ENCODE results near the gene GJA5. TPM values are rescaled to one million over a fixed set of nuclear protein-coding genes. Genes with fewer than 3 reads are reported as not detected.
A peak's percentile ranks its signal among the peaks of the same experiment; 100 is the strongest.

GJA5 gene
- total RNA-seq, 1 donor: 0.86 TPM

DNA sequence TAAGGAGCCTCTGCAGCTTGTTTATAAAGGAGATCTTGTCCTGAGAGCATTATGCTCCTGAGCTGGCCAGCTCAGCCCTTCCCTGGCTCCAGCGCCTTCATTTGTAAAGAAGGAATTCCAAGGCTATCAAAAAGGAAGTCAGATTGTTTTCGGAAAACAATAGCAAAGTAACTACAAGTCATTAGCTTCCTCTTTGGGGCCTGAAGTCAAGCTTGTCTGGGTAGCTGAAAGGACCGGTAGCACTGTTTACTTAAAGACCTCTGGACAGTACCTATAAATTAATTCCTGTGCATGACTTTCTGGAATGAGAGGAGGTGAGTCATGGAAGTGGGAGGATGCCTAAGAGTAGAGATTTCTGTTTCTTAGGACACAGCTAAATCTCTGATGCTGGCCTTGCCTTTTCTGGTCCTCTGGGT, 20.7 kb upstream of the GJA5 start:
- TF ChIP-seq, protein P1, sequence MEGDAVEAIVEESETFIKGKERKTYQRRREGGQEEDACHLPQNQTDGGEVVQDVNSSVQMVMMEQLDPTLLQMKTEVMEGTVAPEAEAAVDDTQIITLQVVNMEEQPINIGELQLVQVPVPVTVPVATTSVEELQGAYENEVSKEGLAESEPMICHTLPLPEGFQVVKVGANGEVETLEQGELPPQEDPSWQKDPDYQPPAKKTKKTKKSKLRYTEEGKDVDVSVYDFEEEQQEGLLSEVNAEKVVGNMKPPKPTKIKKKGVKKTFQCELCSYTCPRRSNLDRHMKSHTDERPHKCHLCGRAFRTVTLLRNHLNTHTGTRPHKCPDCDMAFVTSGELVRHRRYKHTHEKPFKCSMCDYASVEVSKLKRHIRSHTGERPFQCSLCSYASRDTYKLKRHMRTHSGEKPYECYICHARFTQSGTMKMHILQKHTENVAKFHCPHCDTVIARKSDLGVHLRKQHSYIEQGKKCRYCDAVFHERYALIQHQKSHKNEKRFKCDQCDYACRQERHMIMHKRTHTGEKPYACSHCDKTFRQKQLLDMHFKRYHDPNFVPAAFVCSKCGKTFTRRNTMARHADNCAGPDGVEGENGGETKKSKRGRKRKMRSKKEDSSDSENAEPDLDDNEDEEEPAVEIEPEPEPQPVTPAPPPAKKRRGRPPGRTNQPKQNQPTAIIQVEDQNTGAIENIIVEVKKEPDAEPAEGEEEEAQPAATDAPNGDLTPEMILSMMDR (IDR thresholded peaks at IDR 0.05; ENCODE audit: insufficient read depth, low read depth, low read length): no peak
- peak; percentile 5 for DNase-seq (ENCODE audit: low read depth)
- no peak overlapping the region for H3K4me3 ChIP-seq (ENCODE audit: low read depth, low read length)

DNA sequence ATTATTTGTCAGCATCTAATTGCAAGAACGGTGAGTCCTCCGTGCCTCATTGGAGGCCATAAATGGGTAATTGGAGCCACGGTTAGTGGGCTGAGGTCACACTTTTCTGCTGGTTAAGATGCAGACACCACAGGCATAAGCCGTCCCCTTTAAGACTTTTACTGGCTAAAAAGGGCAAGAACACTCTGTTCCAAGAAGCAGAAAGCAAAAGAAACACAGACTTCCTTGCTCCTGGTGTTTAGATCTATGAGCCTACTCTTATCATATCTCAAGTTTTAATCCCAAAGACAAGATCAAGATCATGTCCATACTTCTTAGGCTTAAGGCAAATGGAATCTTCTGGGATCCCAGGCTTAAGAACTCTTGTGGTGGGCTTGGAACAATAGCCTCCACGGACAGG, 17.3 kb upstream of the GJA5 start:
- DNase-seq (ENCODE audit: low read depth): no peak
- H3K4me3 ChIP-seq (ENCODE audit: low read depth, low read length): no peak overlapping the region
- TF ChIP-seq, protein P1 (IDR thresholded peaks at IDR 0.05; ENCODE audit: insufficient read depth, low read depth, low read length): no peak

DNA sequence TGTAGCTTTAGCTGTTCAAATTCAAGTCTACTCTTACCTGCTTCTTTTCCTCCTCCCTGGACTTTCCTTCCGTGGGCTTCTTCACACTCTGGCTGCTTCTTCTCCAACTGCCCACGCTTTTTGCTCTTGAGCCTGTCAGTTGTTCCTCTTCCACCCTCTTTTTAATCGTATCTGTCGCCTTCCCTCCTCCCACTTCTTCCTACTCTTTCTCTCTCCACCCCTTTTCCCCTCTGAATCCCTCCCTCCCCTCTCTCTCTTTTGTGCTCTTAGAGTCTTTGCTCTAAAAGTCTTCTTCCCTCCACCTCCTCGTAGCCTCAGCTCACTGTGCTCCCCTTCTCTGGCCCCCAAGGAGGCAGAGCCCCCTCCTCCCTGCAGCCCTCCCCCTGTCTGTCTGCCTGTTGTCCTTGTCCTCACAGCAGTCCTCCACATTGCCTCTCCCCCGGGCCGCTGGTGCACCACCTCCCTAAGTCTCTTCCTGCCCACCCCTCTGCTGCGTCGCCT, 12.9 kb upstream of the GJA5 start:
- H3K4me3 ChIP-seq (ENCODE audit: low read depth, low read length): no peak overlapping the region
- no peak for DNase-seq (ENCODE audit: low read depth)
- TF ChIP-seq, protein P1 (IDR thresholded peaks at IDR 0.05; ENCODE audit: insufficient read depth, low read depth, low read length): no peak

DNA sequence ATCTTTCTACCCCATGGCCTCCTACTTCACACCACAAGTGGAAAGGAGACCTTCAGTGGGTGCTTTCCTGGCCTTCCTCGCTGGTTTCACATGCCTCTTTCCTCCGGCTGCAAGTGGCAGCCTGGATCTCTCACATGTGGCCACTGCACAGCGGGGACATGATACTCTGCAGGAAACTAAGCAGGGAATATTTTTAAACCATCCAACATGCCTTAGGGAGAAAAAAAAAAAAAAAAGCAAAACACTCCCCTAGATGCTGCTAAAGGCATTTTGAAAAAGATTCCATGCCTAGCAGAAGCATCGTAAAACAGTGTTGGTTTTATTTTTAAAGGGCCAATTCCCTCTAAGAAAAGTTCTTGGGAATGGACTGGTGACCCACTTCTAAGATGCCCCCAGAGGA, 12.2 kb upstream of the GJA5 start:
- TF ChIP-seq, protein P1 (IDR thresholded peaks at IDR 0.05; ENCODE audit: insufficient read depth, low read depth, low read length): no peak
- DNase-seq (ENCODE audit: low read depth): peak; percentile 4
- no peak overlapping the region for H3K4me3 ChIP-seq (ENCODE audit: low read depth, low read length)

DNA sequence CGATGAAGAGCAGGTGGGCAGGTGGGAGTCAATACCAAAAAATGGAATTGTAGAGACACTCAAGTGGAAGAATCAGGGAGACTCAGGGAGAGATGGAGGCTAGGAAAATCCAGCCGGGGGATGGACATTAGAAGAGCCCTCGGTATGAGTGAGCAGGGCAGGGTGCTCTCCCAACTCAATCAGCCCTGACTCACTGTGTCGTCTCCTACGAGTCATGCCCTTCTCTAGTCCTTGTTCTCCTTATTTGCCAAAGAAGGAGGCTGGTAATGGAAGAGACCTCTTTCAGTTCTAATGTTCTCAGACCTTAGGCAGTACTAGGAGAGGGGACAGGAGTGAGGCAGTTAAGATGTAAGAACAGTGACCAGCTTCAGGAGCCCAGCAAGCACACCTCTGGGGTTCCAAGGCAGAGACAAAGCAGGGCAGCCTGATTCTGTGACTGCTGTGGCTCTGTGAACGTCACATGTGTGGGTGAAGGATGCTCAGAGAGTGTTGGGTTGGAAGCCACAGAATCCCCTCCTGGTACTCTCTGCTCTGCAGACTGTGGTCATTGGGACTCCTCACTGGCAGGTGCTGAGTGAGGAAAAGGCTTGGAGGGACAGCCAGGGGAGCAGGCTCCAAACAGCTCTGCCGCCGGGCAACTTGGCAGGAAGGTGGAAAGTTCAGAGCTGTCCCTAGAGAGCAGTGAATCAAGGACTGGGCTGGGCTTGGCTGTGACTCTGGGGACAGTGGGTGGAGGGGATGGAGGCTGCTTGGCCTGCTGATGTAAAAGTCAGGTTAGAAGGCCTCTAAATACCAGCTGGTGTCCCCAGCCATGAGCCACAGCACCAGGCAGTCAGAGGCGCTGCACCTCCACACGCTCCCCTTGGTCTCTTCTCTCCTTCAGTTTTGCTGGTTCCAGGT, 11.1 kb upstream of the GJA5 start:
- no peak overlapping the region for H3K4me3 ChIP-seq (ENCODE audit: low read depth, low read length)
- DNase-seq (ENCODE audit: low read depth): no peak
- TF ChIP-seq, protein P1 (IDR thresholded peaks at IDR 0.05; ENCODE audit: insufficient read depth, low read depth, low read length): no peak

DNA sequence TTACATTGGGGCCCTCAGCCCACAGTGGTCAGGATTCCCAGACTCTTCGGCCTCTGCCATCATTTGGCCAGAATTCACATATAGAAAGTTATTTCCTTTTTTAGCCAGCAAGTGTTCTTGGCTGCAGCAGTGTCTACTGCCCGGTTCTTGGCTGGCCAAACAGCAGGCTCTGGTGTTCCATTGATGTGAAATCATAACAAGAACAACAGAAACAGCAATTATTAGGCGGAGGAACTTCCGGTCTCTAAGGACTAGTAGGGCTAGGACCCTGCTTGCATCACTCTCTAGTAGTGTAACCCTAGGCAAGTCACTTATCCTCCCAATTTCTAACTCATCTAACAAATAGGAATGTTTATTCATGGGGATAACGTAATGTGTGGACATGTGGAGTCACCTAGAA, 8.7 kb upstream of the GJA5 start:
- H3K4me3 ChIP-seq (ENCODE audit: low read depth, low read length): no peak overlapping the region
- DNase-seq (ENCODE audit: low read depth): no peak
- TF ChIP-seq, protein P1 (IDR thresholded peaks at IDR 0.05; ENCODE audit: insufficient read depth, low read depth, low read length): no peak
